NCI-H187 (cell line): ENCODE data around the gene BTF3L4.
"Not testable (repeated sequence)": the region's sequence is repeated elsewhere in the genome, so short reads cannot be mapped to it uniquely, and the experiment has no call there.

Experiments
- DNase-seq, 2 experiments: peaks; one replicate each; lab custom pipeline; 2025; lab: John Stamatoyannopoulos, UW

Gene BTF3L4

DNA sequence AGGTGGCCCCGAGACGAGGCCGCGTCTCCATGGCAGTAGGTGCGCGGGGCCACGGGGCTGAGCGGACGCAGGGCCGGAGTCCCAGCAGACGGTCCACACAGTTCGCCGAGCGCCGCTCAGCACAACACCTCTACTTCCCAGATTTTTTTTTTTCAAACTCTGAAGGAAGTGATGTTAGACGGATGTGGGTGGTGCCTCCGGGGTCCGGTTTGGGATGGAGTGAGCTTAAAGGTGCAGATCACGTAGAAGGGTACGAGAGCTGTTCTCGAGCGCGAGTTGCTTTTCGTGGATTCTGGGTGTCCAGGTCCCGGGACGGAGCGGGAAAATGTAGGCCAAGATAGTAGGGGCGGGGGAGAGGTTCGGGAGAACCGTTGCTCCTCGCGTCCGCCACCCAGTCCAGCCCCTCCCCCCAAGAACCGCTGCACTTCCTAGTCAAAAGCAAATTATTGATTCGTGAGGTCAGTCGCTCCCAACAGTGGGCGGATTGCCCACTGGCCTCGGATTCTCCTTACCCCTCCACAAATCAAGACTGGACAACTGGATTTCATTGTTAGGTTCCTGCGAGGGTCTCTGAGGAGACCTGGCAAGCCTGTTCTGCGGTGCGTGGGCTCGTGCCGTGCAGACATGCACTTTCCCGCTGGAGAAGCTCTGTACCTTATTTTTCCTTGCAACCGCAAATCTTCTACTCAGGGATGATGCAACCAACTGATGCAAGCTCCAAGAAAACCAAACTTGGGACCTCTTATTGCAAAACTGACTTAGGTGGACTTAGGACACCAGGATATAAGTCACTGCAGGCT, 829 bp upstream of the BTF3L4 start, which contains the start of gene TXNDC12:
TSS of gene TXNDC12 (minus strand) at position 126 of the 800 bp plus-strand sequence. CDS start at position 31, 95 bp downstream.
- DNase-seq = peak; percentile 53 to 73

DNA sequence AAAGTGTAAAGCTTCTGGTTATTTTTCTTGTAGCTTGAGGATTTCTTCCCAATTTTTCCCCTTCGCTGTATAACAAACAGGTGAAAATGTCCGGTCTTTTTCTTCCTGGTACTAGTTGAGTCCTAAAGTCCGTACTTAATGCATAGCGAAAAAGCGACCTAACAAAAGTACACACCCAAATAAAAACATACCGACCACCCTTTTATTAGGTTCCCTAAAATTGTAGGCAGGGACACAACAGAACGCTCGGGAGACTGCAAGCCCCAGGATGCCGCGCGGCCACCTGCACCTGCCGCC, 281 bp upstream of the BTF3L4 start:
- peak in 1 of 2 experiments; percentile 77 for DNase-seq

DNA sequence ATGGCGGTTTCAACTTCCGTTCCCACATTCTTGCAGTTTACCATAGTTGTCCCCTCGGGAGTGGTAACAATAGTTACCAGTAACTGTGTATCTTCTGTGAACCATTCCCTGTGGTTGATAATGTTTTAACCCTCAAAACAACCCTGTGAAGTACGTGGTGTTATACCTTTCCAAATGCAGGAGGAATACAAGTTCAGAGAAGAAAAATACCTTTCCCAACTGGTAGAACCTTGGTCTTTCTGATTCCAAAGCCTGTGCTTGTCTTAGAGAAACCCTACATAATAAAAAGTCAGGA, 789 bp downstream of the BTF3L4 start:
- DNase-seq = no peak

DNA sequence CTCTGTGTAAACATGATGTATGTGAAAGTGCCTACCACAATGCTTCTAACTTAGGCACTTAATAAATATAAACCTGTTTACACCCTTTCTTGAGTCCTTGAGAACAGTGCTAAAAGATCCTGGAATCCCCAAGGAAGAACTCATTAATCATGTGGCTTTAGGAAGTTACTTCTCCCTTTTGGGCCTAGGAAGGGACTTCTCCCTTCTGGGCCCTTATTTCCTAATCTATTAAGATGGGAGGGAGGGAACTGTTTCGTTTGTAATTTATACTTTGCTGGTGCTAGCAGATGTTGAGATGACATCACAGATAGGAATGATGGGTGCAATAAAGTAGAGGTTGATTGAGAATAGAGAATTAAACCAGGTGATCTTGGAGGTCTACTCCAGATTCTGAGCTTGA, 1.2 kb downstream of the BTF3L4 start:
- no peak for DNase-seq

DNA sequence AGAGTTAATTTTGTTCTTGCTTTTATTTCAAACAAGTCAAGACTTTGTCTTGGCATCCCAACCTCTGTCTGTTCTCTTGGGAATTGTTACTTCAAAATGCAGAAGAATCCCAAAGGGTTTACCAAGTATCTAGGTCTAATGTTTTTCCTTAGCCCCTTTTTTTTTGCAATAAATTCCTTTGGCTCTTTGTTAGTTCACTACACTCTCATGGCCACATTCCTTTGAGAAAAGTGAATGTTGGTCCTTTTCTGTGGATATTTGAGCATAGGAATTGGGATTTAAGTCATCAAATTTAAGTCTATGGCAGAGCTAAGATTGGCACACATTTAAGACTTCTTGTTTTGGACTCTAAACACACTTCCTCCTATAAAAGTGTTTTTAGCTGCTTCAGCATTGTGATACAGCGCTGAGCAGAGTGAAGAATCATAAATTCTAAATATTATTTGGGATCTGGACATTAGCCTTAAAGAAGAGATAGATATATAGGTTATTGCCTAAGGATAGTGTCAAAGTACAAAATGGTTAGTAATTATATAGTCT, 1.9 kb downstream of the BTF3L4 start:
- no peak for DNase-seq

DNA sequence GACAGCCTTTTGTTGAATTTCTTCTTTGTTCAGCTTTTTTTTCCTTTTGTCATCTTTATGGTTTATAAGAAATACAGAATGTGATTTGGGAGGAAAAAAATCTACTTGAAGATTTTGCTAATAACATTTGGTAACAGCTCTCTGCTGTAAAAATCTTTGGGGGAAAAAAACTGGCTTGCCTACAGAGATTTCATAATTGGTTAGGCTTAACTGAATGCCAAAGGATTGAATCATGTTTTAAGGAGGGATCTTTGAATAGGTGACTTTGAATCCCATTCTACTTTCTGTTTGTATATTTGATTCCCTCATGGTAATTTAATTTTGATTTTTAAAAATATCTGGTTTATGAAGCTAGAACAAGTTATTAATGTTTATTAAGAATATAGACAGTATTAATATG, 3.2 kb downstream of the BTF3L4 start:
- DNase-seq = no peak

DNA sequence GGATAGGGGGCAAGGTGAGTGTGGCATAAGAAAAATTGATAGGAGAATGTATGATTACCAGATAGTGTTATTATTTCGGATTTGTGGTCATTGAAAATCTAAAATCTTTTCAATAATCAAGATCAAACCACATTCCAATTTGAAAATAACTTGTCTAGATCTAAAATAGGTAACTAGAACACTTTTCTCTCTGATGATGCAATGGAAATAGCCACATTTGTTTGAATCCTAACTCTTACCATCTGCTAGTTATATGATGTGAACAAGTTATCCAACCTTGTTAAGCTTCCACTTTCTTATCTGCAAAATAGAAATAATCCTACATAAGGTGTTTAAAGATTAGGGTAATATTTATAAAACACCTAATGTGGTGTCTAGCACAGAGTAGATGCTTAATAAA, 3.8 kb downstream of the BTF3L4 start:
- DNase-seq = no peak

DNA sequence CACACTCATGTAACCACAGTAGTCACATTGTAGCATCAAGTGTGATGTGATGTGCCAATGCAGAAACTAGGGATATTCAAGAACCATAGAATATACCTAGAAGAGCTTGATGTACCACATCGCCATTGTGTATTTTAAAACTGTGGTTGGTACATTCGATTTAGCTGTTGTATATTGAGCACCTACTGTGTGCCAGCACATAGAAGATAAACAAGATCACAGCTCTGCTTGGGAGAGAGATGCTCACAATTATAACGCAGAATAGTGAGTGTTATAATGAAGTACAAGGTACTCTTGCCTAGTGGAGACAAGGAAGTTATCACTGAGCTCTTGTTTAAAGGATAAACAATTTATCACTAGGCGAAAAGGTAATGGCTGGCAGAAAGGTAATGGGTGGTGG, 4.7 kb downstream of the BTF3L4 start:
- no peak for DNase-seq

DNA sequence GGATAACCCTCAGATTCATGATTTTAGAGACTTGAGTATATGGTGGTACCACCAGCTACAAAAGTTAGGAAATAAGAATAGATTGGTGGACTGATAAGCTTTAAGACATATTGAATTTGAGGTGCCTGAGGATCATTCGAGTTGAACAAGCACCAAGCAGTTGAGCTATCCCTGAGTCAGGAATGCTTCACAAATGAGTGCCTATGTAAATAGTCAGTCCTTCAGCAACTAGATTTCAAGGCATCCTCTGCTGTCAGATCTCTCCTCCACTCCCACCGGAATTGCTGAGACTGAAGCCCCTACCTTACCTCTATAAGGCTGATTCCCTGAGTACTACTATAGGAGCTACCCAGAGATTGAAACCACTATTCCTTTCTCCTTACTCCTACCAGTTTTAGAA, 7.1 kb downstream of the BTF3L4 start:
- no peak for DNase-seq

DNA sequence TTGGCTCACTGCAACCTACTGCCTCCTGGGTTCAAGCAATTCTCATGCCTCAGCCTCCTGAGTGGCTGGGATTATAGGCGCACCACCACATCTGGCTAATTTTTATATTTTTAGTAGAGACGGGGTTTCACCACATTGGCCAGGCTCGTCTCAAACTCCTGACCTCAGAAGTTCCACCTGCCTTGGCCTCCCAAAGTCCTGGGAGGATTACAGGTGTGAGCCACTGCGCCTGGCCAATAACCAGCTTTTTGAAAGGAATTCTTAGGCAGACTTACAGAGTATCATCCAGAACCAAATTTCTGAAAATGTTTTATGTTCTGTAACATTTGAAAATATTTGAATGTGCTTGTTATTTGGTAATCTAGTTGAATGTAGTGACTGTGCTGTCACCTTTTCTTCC, 14.6 kb downstream of the BTF3L4 start:
- no peak for DNase-seq

DNA sequence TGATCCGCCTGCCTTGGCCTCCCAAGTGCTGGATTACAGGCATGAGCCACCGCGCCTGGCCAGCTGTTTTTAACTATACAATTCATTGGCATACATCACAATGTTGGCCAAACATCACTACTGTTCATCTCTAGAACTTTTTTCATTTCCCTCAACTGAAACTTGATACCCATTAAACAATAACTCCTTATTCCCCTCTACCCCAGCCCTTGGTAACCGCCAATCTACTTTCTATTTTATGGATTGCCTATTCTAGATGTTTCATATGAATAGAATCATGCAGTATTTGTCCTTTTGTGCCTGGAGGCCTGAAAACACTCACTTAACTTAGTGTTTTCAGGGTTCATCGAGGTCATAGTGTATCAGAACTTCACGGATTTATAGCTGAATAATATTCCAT, 16.2 kb downstream of the BTF3L4 start:
- DNase-seq = no peak

DNA sequence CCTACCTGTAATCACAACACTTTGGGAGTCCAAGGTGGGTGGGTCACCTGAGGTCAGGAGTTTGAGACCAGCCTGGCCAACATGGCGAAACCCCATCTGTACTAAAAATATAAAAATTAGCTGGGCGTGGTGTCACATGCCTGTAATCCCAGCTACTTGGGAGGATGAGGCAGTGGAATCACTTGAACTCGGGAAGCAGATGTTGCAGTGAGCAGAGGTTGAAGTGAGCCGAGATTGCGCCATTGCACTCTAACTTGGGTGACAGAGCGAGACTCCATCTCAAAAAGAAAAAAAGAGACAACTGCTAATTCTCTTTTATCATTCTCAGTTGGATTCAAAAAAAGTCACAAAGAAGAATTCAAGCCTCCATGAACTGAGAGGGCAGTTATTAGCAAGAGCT, 21.2 kb downstream of the BTF3L4 start:
- DNase-seq = not testable (repeated sequence)

DNA sequence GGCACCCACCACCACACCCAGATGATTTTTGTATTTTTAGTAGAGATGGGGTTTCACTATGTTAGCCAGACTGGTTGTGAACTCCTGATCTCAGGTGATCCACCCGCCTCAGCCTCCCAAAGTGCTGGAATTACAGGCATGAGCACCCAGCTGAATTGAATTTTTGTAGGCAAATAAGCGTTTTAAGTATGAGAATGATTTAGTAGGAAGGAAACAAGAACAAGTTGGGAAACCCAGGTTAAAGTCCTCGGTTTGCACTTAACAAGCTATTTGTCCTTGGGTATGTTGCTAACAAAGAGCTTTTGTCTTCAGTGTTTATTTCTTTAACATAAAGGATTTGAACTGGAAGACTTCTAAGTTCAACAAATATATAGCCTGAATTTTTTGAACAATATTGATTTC, 23.9 kb downstream of the BTF3L4 start:
- no peak for DNase-seq

DNA sequence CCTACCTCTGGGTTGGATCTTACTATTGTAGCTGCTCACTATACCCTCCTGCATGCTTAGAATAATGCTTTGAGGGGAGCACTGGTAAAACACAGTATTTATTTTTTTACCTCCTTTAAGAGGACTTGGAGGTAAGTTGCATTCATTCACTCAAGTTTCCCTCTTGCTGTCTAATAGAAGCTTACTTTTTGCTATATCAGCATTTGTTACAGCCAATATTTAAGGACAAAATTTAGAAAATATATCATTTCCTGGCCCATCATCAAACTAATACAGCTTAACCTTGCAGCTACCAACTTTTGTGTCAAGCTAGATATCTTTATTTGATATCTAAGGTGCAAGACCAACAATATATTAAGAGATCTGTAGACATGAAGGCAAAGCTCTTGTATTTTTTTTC, 31.8 kb downstream of the BTF3L4 start:
- not testable (repeated sequence) for DNase-seq

DNA sequence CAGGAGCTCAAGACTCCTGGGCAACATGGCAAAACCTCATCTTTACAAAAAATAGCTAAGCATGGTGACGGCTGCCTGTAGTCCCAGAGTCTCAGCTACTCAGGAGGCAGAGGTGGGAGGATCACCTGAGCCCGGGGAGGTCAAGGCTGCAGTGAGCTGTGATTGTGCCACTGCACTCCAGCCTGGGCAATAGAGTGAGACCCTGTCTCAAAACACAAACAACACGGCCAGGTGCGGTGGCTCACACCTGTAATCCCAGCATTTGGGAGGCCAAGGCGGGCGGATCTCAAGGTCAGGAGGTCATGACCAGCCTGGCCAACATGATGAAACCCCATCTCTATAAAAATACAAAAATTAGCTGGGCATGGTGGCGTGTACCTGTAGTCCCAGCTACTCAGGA, 38.2 kb downstream of the BTF3L4 start:
- not testable (repeated sequence) for DNase-seq

DNA sequence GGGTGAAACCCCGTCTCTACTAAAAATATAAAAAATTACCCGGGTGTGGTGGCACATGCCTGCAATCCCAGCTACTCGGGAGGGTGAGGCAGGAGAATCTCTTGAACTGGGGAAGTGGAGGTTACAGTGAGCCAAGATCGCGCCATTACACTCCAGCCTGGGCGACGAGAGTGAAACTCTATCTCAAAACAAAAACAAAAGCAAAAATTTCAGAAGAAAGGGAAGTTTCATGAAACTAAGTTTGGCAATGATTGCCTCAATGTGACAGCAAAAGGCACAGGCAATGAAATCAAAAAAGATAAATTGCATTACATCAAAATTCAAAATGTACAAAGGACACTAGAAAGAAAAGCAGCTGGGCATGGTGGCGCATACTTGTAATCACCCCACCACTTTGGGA, 40.1 kb downstream of the BTF3L4 start:
- no peak for DNase-seq

DNA sequence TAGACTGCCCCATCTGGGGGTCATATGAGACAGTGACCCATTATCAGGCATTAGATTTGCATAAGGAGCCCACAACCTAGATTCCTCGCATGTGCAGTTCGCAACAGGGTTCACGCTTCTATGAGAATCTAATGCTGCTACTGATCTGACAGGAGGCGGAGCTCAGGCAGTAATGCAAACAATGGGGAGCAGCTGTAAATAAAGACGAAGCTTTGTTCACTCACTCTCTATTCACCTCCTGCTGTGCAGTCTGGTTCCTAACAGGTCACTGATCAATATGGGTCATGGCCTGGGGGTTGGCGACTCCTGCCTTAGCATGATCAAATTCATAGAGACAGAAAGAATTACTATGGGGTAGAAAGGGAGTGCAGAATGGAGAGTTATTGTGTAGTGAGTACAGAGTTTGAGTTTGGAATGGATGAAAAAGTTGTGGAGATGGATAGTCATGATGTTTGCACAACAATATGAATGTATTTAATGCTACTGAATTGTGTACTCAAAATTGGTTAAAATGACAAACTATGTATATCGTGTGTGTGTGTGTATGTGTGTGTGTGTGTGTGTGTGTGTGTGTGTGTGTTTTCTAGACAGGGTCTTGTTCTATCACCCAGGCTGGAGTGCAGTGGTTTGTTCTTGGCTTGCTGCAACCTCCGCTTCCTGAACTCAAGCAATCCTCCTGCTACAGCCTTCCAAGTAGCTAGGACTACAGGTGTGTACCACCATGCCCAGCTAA, 42.2 kb downstream of the BTF3L4 start:
- no peak for DNase-seq

DNA sequence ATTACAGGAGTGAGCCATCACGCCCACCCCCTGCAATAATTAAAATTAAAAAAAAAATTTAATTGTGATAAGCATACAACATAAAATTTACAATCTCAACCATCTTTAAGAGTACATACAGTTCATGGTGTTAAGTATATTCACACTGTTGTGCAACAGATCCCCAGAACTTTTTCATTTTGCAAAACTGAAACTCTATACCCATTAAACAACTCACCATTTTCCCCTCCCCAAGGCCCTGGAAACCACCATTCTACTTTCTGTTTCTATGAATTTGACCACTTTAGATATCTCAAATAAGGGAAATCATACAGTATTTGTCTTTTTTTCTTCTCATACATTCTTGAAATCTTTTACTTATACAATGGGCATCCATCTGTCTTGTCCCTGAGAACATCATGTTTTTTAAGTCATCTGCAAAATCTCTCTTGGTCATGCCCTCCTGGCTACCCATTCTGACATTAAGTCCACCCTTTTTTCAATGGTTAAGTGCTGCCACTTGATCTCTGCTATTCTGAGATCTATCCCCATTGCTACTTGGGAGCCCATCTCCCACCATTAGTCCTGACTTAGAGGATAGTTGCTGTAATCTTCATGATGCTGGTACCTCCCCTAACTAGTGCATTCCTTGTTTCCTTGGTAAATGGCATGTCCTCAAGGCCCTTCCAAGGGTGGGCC, 46.4 kb downstream of the BTF3L4 start:
- DNase-seq = no peak

DNA sequence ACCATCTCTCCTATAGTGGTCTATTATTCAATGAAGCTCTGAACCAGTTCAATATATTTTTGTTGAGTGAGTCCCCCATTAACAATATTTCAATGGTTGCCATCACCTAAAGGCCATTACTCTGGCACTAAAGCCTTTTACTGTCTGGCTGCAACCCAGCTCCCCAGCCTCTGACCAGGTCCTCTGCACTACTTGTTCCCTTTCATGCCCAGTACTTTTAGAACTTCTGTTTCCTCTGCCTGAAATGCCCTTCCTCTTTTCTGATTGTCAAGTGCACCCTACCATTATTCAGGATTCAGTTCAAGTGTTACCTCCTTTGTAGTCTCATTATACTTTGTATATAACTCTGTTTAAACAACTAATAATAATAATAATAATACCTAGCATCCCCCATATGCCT, 55.4 kb downstream of the BTF3L4 start:
- DNase-seq = no peak

DNA sequence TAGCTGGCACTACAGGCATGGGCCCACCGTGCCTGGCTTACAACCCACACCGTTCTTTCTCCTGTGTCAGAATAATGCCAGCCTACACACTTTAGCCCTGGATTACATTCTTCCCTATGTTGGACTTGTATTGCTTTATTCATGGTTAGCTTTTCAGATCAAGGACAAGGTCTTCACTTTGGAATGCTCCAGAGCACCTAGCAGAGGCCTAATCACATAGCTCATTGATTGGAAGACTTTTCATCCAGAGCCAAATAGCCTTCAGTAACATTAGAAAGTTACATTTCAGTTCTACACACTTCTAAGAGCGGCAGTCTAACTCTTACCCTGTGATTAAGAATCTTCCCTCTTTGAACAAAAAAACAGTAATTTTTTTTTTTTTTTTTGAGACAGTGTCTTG, 56.4 kb downstream of the BTF3L4 start:
- DNase-seq = no peak

DNA sequence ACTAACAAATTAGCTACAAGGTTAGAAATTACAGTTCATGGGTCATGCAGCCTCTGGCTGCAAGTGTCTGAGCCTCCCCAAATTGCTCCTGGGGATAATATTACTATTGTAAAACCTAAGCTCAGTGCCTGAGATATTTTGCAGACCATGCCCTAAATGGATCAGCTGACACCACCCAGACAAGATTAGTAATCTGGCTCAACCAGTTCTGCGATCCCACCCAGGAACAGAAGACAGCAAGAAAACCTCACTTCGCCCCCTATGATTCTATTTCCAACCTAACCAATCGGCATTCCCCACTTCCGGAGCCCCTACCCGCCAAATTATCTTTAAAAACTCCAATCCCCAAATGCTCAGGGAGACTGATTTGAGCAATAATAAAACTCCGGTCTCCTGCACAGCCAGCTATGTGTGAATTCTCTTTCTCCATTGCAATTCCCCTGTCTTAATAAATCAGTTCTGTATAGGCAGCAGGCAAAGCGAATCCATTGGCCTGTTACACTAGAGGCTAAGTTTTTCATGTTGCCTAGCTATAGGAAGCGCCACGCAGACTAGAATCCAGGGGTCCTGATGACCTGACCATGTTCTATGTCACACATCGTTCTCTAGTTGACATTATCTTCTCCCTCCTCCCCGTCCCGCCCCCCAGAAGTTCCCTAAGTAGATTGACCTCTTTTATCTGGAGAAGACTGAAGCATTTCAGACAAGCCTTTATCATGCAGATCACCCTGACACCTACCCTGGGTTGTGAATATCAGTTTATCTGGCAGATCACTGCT, 63.4 kb downstream of the BTF3L4 start:
- DNase-seq = no peak

DNA sequence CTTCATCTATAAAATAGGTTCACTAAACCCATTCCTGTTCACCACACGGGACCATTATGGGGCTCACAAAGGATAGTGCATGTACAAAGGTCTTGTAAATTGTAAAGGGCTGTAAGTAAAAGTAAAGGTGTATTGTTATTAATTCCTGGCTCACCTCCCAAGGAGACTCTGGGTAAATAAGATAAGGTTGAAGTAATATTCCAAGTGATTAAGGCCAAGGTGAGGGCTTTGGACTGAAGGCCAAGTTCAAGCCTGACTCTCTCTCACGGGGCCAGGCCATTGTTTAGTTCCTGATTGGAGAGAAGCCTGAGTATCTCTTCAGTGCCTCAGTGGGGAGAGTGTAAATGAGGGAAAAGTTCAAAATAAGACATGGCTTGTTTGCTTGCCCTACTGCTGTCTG, 66.3 kb downstream of the BTF3L4 start:
- no peak for DNase-seq
